ENCODE measurements around the gene PNLIPRP2. TPM values are rescaled to one million over a fixed set of nuclear protein-coding genes. Genes with fewer than 3 reads are reported as not detected.

PNLIPRP2 gene
- total and polyA plus RNA-seq, 2 of the 4 experiments (the other 2 are of a cell fraction): not detected

DNA sequence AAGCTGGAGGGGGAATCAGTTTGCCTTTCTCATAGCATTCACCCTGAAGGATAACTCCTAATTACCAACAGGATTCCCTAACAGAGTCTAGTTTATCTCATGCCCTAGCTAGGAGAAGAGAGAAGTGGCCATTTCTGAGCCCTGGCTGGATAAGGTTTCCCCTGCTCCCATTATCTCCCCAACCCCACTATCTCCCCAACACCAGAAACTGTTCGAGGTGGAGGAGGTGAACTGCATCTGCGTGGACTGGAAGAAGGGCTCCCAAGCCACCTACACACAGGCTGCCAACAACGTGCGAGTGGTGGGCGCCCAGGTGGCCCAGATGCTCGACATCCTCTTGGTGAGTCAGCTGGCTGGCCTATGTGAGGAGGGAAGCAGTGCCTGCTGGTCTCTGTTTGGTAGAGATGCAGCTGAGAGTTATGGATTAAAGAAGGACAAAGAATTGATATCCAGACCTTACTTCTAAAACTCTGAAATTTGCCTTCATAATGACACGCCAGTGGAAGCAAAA lies 26.2 kb upstream of the PNLIPRP2 start:
- Histone ChIP-seq H3K18ac (ENCODE audit: low read depth, low read length) (no peak overlapping the region), H3K79me1 (ENCODE audit: low read depth in 1 of 2, low read length in 2 of 2) (no peaks in the 10 kb centered on the region), H3K56ac (ENCODE audit: extremely low read depth, insufficient read depth, low read length) (no peak overlapping the region), H4K8ac (ENCODE audit: low read depth in 2 of 2, low read length in 2 of 2) (no peak overlapping the region), H3K4me2 (ENCODE audit: low read depth, low read length) (no peak overlapping the region), H3K4me3 (ENCODE audit: insufficient read depth, low read depth, low read length) (no peak overlapping the region), H3K4me1 (ENCODE audit: control insufficient read depth, insufficient read depth, low read length) (no peaks in the 10 kb centered on the region), H2BK20ac (ENCODE audit: low read depth, low read length) (no peak overlapping the region), H2BK5ac (ENCODE audit: low read depth, low read length, poor library complexity, severe bottlenecking) (no peak overlapping the region), H2AK9ac (replicated peaks; ENCODE audit: low read depth, low read length, poor library complexity) (no peak overlapping the region), H3K9ac (ENCODE audit: low read depth, low read length) (no peak overlapping the region), H4K91ac (ENCODE audit: insufficient read depth, low read depth, low read length) (no peak overlapping the region), H3K4ac (ENCODE audit: low read depth, low read length) (no peak overlapping the region), H3K9me1 (ENCODE audit: insufficient read depth, low read length) (no peaks in the 10 kb centered on the region), H2AK5ac (ENCODE audit: low read depth, low read length) (no peak overlapping the region), H3K9me3 (ENCODE audit: control insufficient read depth, insufficient read depth, low read length) (no peaks in the 10 kb centered on the region), H4K5ac (ENCODE audit: low read depth, low read length) (no peak overlapping the region), H3K27ac (ENCODE audit: insufficient read depth, low read length) (no peak overlapping the region), H3K23ac (ENCODE audit: low read depth, low read length) (no peak overlapping the region), H3K14ac (replicated peaks; ENCODE audit: low read depth, low read length) (no peak overlapping the region), H4K20me1 (ENCODE audit: insufficient read depth, low read length) (no peaks in the 10 kb centered on the region), H3K36me3 (ENCODE audit: control insufficient read depth, insufficient read depth, low read length) (no peaks in the 10 kb centered on the region), H2BK120ac (ENCODE audit: low read depth, low read length) (no peak overlapping the region), H2BK15ac (ENCODE audit: low read depth, low read length) (no peak overlapping the region), H2AFZ (replicated peaks; ENCODE audit: low read length, poor library complexity) (no peak overlapping the region), H3K27me3 (ENCODE audit: control insufficient read depth, insufficient read depth, low read length) (no peaks in the 10 kb centered on the region)
- in situ Hi-C loops (cut with MboI; ENCODE audit: low sequenced_read_pairs) (no loop called here), intact Hi-C loops (cut with micrococcal nuclease) (no loop called here), dilution Hi-C loops (cut with HindIII; ENCODE audit: low sequenced_read_pairs, unreplicated experiment) (no loop called here)
- TF ChIP-seq RFX5 (IDR thresholded peaks at IDR 0.05; ENCODE audit: low read depth, low read length): no peak
- no peak for TF ChIP-seq BHLHE40 (IDR thresholded peaks at IDR 0.05; ENCODE audit: low read depth, low read length)
- TF ChIP-seq CHD1 (IDR thresholded peaks at IDR 0.05; ENCODE audit: low read depth, low read length): no peak
- TF ChIP-seq NFE2L2 (IDR thresholded peaks at IDR 0.05; ENCODE audit: low read depth, low read length): no peak
- no peak for TF ChIP-seq FOS (IDR thresholded peaks at IDR 0.05; ENCODE audit: low read depth, low read length)
- TF ChIP-seq MAFK (IDR thresholded peaks at IDR 0.05; ENCODE audit: low read depth, low read length): no peak
- TF ChIP-seq POLR2A (IDR thresholded peaks at IDR 0.05; ENCODE audit: low read depth, low read length): no peak
- no peak for TF ChIP-seq SMC3 (IDR thresholded peaks at IDR 0.05; ENCODE audit: low read depth, low read length)
- no peak for TF ChIP-seq USF2 (IDR thresholded peaks at IDR 0.05; ENCODE audit: low read depth, low read length)
- no peak for TF ChIP-seq CTCF (conservative IDR thresholded peaks at IDR 0.05; ENCODE audit: low read depth, low read length)
- TF ChIP-seq RCOR1 (IDR thresholded peaks at IDR 0.05; ENCODE audit: insufficient replicate concordance, low read length): no peak
- TF ChIP-seq MXI1 (IDR thresholded peaks at IDR 0.05; ENCODE audit: borderline replicate concordance, low read depth, low read length): no peak
- no peak for TF ChIP-seq RAD21 (IDR thresholded peaks at IDR 0.05; ENCODE audit: low read length)
- no peak for TF ChIP-seq MAZ (IDR thresholded peaks at IDR 0.05; ENCODE audit: borderline replicate concordance, low read depth, low read length)
- TF ChIP-seq CEBPB (IDR thresholded peaks at IDR 0.05; ENCODE audit: low read depth, low read length): no peak
- ChIA-PET POLR2A (ENCODE audit: unreplicated experiment) (no interaction called here), CTCF (no interaction called here)
- no CpG with 5 or more reads among the region's 7 CpGs for WGBS, 2 experiments (ENCODE audit: extremely low coverage in 2 of 2, insufficient read length in 1 of 2)
- ATAC-seq (ENCODE audit: low read depth) (no peak), DNase-seq (no peak)
- no TSS peak for BruUV-seq (replicated peaks)

Data from IMR-90 (cell line).